ENCODE data around the gene STIP1. TPM values are rescaled to one million over a fixed set of nuclear protein-coding genes. Genes with fewer than 3 reads are reported as not detected.

STIP1 gene
- total RNA-seq, 2 donors from 2014 or later = 74.3 to 87.3 TPM

DNA sequence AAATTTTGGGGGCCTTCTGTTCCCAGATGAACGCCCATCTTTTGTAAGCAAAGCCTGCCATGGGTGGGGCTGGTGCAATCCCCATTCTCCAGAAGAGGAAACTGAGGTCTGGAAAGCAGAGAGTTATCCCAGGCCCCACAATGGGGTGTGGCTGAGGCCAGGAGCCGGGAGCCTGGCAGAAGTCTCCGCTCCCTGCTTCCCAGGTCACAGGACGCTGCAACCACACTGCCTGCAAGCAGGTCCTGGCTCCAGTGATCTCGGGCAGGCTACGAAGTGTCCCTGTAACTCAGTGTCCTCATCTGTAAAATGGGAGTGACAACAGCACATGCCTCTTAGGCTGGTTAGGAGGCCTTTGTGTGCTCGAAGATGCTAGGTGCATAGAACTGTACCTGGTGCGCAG, 67.1 kb downstream of the STIP1 start:
- no peak for DNase-seq (ENCODE audit: low spot score)
- intact Hi-C loops (cut with DNase I) = no loop called here

DNA sequence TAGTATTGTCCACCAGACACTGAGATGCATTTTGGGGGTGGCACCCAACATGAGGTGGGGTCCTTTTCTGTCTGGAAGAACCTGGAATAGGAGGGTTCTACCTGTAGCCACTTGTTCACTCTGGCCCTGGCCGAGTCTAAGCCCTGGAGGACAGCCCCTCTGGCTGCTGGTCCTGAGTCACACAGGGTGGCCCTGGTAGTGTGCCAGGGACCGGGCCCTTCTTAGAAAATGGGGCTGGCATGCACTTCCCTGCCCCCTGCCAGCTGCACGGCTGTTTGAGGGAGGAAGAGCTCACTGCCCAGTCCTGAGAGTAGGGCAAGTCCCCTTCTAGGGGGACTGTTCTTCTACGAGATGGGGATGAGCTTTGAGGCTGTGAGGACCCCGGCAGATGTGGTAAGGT, 67.5 kb downstream of the STIP1 start:
- intact Hi-C loops (cut with DNase I) = no loop called here
- DNase-seq (ENCODE audit: low spot score) = no peak

Other genes with a start within 250 kb of the STIP1 start
- 10 to 100 TPM; 10.3 to 11.3 TPM for gene NAA40, start 247.2 kb upstream of the STIP1 start, total RNA-seq
- 100 to 1,000 TPM; 161 to 203 TPM for gene COX8A, start 211.6 kb upstream of the STIP1 start, total RNA-seq
- gene OTUB1, start 199.7 kb upstream of the STIP1 start, total RNA-seq = 10 to 100 TPM; 37.7 to 41.3 TPM
- gene FLRT1, start 150.2 kb upstream of the STIP1 start, total RNA-seq = under 1 TPM; 0.14 to 0.29 TPM
- gene MACROD1, start 20.1 kb upstream of the STIP1 start, total RNA-seq = 10 to 100 TPM; 15.9 to 16.8 TPM
- gene FERMT3, start 20.6 kb downstream of the STIP1 start, total RNA-seq = 10 to 100 TPM; 30.3 to 44.0 TPM
- gene TRPT1, start 40.0 kb downstream of the STIP1 start, total RNA-seq = 10 to 100 TPM; 19.9 to 21.9 TPM
- gene NUDT22, start 40.1 kb downstream of the STIP1 start, total RNA-seq = 10 to 100 TPM; 35.8 to 41.1 TPM
- 10 to 100 TPM; 16.1 to 21.3 TPM for gene DNAJC4, start 44.4 kb downstream of the STIP1 start, total RNA-seq
- 100 to 1,000 TPM; 163 to 190 TPM for gene VEGFB, start 48.4 kb downstream of the STIP1 start, total RNA-seq
- 10 to 100 TPM; 50.6 to 56.7 TPM for gene FKBP2, start 54.9 kb downstream of the STIP1 start, total RNA-seq
- gene PPP1R14B, start 60.8 kb downstream of the STIP1 start, total RNA-seq = 100 to 1,000 TPM; 102 to 190 TPM
- 10 to 100 TPM; 26.1 to 28.3 TPM for gene PLCB3, start 65.4 kb downstream of the STIP1 start, total RNA-seq
- gene BAD, start 98.5 kb downstream of the STIP1 start, total RNA-seq = 10 to 100 TPM; 49.6 to 57.3 TPM
- 10 to 100 TPM; 23.2 to 27.5 TPM for gene GPR137, start 99.7 kb downstream of the STIP1 start, total RNA-seq
- gene KCNK4, start 105.1 kb downstream of the STIP1 start, total RNA-seq = not detected
- gene CATSPERZ, start 114.2 kb downstream of the STIP1 start, total RNA-seq = 1 to 10 TPM in 1 of 2 donors, not detected in 1; 1.4 TPM
- 10 to 100 TPM; 33.5 to 41.2 TPM for gene ESRRA, start 119.4 kb downstream of the STIP1 start, total RNA-seq
- 100 to 1,000 TPM; 107 to 119 TPM for gene TRMT112, start 131.4 kb downstream of the STIP1 start, total RNA-seq
- gene PRDX5, start 131.9 kb downstream of the STIP1 start, total RNA-seq = 10 to 100 TPM; 82.7 to 98.6 TPM
- gene CCDC88B, start 154.0 kb downstream of the STIP1 start, total RNA-seq = 1 to 10 TPM; 7.0 to 9.5 TPM
- gene RPS6KA4, start 173.0 kb downstream of the STIP1 start, total RNA-seq = 10 to 100 TPM; 29.2 to 33.5 TPM

Data from posterior vena cava (tissue), 2 donors.